ENCODE measurements around the gene GUCA2B.

GUCA2B gene

DNA sequence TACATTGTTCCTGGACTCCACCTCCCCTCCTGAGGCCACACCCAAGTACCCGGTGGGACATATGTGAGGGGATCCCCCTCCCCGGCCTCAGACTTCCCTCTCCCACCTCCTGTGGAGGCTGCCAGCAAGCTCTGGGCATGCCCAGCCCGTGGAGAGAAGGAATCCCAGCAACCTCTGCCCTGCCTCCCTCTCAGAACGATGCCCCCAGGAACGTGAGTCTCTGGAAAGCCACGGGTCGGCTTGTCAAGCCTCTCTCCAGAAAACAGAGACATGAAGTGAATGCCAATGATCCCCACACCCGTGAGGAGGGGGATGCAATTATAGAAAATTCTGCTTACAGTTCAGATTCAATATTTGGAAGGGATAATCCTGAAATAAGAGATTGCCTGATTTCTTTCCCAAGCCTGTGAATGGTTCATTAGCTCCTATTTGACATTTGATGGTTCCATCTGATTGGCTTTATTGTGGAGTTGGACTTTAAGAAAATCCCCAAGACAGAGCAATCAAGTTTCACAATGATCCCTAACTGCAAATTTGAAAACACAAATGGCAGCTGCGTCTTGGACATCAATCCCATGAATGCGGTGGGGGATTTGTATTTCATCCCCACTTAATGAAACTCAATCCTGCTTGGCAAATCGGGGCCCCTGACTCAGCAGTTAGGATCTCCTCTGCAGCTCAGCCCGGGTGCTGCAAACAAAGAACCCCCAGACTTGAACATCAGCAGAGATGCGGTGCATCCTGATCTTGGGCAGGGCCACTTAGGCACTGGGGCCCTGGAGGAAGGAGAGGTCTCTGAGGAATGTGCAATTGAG, 9.1 kb upstream of the GUCA2B start:
- no peak for DNase-seq

DNA sequence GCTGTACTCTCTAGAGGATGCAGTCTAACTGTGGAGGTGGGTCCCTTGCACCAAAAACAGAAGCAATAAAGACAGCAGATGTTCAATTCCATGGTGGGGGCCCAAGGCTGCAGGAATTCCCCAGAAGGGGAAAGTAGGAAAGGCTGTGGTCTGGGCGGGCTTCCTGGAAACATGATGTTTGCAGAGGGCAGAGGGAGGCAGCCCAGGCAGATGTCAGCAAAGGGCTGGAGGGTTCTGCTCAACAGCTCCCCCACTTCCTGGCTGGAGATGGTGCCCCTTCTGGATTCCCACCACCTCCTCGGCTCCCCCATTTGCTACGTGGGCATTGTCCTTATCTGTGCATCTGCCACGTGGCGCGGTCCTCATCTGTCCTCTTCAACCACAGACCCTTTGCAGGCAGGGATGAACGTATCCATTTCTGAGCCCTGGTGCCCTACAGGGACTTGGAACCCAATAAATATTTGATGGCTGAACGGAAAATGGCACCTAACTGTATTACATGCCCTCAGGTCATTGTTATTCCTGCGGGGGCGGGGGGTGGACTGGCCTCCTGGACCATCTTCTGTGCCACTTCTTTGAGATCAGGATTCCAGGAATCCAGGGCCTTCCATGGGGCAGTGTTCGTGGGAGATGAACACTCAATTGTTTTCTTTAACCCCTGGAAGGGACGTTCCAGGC, 8.4 kb upstream of the GUCA2B start:
- no peak for DNase-seq

DNA sequence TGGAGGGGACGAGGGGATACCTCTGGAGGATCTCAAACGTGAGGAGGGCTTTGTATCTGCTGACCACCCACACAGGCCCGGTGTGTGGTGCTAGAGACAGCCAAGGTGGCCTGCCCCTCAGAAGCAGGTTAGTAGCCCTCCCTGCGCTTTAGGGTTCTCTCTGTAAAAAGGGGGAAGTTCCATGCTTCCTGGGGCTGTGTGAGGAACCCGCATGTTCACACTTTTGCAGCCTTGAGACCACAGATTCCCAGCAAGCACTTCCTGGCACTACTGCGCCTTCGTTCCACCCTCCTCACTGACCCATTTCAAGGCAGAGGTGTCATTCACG, 7.9 kb upstream of the GUCA2B start:
- no peak for DNase-seq

DNA sequence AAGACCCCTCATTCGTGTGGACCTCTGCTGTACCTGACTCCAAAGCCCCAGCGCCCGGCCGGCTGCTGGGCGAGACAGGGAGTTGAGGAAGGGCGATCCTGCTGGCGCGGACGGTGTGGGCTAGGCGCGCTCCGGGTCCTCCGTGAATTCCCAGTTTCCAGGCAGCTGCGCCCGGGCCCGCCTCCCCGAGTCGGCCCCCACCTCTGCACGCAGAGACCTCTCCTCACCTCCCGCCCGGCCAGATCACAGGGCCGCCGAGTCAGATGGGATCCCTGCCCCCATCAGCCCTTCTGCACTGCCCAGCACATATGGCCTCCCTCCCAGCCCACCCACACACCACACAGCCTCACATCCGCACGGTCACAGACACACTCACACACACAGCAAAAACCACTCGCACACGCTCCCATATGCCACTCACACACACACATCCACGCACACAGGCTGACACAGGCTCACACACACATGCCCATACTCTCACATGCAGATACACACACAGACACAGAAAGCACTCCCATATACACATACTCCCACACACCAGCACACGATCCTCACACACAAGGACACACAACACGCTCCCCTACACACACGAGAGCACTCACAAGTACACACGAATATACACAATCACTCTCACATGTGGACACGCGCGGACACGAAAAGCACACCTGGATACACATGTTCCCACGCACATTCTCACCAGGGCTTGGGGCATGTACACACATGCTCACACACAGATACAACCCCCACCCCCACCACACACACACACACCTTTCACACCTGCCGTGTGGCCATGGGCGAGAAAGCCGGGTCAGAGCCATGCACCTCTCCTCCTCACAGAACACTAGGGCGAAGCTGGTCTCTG, 7.2 kb upstream of the GUCA2B start:
- DNase-seq = no peak

DNA sequence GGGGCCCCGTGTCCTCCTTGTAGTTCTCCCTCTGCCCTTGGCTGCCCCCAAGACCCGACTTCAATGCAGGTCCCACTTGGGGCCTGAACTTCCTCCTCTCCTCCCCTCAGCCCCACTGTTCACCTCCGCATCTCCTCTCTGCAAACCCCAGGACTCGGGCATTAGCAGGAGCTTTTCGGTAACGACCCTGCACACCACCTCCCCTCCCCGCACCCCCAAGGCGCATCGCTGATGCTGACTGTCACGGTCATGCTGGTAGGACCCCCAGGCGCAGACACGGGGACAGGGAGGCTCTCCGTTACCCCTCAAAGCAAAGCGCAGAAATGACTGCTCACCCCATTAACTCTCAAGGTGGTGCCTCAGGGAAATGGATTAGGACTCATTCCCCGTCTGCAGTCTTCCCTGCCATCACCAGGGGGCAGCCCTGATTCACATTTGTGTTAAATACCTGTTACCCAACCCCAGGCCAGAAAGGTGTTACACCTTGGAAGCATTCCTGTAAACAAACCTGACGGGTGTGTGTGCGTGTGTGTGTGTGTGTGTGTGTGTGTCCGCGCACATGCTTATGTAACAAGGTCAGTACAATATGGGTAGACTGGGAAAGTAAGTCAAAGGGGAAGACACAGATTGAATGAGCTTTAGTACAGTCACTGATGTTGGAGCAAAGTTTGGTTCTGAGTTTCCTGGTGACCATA, 6.4 kb upstream of the GUCA2B start:
- DNase-seq = no peak

DNA sequence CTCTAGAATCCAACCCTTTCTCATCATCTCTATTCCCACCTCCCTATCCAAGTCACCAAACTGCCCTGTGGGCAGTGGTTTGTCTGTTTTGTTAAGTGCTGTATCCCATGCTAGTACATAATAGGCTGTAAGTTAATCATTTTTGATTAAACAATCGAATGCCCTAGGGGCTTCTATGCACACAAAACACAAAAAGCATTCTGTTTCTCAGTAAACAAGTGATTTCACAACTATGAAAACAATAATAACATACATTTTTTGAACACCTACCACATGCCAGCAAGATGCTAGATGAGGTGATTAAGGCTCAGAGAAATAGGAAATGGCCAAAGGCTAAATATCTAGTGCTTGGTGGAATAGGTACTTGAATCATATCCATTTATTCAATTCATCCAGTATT, 5.0 kb upstream of the GUCA2B start:
- no peak for DNase-seq

DNA sequence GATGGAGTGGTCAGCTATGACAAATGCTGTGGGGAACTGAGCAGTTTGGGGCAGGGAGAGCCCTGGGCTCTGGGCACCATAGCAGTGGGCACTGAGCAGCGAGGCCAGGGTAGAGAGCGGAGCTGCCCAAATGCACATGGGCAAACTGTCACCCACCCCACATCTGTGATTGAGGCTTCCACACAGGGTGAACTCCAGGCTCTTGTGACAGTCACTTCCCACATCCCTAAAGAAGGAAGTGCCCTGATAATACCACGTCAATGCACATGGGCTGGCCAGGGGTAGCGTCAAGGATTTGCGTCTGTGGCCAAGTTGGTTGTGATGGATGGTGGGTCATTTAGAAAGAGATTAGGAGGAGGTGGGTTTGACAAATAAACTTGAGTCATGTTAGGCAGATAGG, 2.6 kb upstream of the GUCA2B start:
- DNase-seq = no peak

DNA sequence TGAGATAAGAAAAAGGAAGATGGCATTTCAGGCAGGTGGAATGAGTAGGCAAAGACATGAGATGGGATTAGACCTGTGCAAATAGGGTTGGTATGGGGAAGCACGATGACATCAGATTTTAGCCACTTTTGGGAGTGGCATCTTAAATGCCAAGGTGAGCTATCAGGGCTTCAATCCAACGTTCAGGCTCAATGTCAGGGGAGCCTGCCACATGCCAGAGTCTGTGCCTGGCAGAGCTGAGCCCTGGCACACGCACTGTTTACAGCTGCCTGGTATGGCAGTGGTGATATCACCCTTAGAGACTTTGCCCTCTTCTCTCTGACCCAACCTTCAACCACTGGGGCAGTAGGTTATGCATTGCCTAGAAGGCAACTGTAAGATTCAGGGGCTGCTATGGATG, 1.1 kb upstream of the GUCA2B start:
- DNase-seq = no peak

DNA sequence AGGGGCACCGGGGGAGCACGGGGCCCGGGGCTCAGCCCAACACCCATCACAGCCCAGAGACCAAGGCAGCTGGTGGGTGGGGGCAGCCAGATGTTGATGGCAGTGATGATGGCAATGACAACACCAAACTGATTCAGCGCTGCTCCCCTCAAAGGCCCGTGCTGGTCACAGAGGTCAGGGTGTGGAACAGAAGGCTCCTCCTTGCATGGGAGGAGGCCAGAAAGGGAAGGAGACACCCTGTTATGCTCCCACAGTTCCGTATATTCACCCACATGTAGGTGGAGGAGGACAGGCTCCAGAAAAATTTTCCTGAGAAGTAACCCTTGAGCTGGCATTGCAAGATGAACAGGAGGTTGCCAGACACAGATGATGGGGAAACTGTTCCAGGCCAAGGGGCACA, 414 bp downstream of the GUCA2B start:
- DNase-seq = no peak

DNA sequence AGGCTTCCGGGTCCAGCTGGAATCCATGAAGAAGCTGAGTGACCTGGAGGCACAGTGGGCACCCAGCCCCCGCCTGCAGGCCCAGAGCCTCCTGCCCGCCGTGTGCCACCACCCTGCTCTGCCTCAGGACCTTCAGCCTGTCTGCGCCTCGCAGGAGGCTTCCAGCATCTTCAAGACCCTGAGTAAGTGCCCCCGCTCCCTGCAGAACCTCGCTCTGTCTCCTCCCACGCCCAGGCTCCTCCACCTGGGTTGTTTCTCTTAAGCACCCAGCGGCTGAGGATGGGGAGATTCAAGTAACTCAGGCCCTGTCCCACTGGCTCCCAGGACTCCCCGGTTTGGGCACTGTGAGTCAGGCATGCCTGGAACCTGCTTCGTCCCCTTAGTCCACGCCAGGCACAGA, 1.5 kb downstream of the GUCA2B start:
- no peak for DNase-seq

DNA sequence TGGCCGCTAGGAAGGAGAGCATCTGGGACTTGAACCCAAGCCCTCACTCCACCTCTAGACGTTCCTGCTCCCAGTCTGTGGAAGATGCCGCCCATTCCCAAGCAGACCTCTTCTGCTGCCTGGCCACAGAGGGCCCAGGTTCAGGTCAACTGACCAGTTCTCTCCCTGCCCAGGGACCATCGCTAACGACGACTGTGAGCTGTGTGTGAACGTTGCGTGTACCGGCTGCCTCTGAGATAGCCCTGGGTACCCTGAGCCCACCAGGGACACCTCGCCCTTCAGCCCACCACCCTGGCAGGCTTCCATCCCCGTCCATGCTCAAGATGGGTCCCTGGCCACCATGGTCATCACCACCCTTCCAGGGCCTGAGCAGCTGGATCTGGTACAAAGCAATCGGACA, 2.2 kb downstream of the GUCA2B start:
- DNase-seq = no peak

DNA sequence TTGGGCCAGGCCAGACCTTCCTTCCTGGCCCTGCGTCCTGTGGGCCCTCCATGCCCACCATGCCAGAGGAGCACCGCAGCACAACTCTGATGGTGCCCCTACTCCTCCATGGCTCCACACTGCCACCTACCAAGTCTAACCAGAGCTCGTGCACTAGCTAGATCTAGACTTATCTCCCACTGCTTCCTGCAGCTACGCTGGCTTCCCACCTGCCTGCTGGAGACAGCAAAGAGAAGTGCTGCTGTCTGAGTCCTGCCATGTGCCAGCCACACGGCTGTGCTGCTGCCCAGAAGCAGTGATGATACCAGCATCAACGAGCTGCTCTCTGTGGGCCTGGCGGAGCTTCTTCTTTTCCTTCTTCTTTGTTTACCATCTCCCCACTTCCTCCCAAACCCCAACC, 4.5 kb downstream of the GUCA2B start:
- DNase-seq = no peak

DNA sequence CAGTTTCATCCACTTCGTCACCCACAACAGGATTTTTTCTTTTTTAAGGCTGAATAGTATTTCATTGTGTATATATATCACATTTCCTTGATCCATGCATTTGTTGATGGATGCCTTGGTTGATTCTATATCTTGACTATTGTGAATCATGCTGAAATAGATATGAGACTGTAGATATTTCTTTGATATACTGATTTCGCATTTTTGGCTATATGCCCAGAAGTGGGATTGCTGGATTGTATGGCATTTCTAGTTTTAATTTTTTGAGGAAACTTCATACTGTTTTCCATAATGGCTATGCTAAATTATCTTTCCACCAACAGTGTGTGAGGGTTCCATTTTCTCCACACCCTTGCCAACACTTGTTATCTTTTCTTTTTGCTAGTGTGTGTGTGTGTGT, 5.0 kb downstream of the GUCA2B start:
- no peak for DNase-seq

DNA sequence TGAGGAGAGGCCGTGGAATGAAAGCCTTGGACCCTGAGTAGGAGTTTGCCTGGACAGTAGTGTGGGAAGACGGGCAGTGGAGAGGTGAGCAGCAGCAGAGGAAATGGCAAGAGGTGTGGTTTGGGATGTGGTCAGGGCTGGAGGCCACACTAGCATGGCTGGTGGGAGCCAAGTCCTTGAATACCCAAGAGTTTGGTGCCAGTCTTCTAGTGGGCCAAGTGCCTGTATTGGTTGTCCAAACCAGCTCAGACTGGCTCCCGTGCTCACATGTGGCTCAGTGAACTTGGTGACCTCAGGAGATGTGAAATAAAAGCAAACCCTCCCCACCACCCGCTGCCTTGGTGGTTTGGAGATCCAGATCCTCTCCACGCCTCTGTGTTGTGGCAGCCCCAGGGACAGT, 9.0 kb downstream of the GUCA2B start:
- DNase-seq = no peak

DNA sequence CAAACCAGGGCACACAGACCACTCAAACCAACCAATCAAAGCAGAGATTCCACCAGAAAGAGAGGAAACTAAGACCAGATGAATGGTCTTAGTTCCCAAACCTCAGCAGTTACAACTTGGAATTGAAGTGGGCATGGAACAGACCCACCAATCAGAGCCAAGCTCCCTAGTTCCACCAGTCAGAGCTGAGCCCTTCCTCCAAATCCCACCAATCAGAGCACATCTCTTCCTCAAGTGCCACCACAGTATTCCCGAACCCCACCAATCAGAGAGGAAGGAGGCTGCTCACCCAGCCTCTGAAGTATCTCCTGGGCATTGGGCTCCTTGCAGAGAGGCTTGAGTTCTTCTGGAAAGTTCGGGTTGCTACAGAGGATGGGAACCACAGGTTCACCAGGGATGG, 9.9 kb downstream of the GUCA2B start:
- DNase-seq = no peak

DNA sequence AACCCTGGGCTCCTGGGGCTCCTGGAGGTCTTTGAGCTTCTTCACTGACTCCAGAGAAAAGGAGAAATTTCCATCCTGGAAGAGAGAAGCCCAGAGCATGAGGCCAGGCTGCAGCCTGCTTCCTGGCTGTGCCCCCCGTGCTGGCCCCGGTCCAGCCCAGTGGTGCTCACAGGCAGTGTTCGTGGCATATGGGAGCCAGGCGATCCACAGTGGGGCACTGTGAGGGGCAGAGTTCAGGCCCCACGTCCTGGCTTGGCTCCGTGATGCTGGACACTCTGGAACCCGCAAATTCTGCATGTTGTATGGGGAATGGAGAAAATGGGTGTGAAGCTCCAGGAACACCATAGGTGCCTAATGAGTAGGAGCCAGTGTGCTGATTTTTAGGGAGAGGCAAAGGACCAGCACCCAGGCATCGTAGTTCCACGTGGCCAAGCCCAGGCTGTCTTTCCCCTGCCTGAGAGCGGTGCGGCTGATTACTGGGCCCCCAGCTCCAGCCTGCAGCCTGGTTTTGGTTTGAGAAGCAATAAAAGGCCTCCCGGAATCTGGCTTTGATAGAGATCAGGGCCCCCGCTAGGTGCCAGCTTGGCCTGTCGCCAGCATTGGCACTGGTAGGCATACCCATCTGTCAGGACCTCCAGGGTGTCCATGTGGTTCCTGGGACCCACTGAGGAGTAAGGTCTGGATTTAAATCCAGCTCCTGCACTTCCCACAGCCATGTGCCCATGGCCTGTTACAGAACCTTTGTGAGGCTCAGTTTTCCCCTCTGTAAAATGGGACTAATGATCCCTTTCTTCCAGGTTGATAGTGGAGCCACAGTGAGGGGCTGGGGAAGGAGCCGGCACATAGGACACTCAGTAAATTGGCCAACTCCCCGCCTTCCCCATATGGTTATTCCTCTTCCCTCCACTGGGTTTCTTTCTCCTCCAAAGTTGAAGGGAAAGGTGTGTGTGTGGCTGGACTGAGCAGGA, 10.6 kb downstream of the GUCA2B start:
- no peak for DNase-seq

DNA sequence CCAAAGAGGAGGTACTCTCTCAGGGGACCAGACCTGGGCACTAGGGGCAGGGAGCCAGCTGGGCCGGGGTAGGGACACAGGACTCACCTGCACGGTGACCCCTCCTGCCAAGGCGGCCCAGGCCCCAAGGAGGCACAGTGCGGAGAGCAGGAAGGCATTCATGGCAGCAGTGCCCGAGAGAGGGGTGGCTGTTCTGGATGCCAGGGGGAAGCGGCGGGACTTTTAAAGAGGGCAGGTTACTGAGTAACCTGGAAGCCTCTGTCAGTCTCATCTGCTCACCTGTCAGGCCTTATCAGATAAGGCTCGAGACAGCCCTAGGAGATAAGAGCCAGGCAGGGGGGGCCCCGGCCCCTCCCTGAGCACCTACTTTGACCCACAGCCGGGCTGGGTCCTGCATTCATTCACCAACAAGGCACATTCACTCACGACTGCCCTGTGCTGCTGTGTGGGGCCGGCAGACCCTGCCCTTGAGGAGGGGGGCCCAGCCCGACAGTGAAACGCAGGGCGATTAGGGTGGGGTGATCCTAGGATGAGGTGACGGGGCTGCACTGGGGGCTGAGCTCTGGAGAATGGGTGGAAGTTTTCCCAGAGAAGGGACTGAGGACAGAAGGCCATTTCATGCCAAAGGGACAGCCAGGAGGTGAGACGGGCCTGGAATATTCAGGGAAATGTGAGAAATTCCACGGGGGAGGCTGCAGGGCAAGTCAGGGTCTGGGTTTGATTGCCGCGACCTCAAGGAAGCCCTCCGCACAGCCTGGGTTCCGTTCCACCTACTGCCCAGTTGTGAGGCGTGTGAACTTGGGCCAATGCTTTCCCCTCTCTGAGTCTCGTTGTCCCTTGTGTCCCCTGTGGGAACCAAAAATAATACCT, 11.6 kb downstream of the GUCA2B start, which contains the start of gene GUCA2A:
GUCA2A (minus strand) TSS at position 195 of the 870 bp plus-strand sequence; CDS start at position 162, 33 bp downstream.
- no peak for DNase-seq

DNA sequence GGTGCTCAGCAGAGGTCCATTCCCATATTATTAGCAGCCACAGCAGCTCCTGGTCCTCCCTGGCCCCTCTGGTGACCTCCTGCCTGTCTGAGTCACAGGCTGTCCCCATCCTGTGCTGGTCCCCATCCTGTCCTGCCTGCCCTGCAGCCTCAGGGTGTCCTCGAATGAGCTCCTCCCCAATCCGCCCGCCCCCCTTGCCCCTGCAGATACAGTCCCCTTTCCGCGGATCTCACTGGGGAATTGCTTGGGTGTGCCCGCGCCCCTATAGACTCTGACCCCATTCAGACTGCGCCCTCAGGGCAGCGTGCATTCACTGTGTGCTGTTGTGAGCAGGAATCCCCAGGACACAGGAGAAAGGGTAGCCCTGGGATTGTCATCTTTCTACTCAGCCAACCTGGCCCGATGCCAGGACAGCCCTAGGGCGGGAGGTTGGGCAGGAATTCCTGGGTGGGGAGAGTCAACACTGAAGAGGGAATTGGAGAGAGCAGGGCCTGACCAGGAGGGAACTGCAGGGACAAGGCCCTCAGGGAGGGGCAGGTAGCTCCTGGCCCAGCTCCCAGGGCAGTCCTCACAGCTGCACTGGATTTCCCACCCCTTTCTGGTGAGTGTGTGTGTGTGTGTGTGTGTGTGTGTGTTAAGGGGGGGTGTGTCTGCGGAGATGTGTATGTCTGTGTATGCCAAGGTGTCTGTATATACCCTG, 12.5 kb downstream of the GUCA2B start:
- DNase-seq = no peak

DNA sequence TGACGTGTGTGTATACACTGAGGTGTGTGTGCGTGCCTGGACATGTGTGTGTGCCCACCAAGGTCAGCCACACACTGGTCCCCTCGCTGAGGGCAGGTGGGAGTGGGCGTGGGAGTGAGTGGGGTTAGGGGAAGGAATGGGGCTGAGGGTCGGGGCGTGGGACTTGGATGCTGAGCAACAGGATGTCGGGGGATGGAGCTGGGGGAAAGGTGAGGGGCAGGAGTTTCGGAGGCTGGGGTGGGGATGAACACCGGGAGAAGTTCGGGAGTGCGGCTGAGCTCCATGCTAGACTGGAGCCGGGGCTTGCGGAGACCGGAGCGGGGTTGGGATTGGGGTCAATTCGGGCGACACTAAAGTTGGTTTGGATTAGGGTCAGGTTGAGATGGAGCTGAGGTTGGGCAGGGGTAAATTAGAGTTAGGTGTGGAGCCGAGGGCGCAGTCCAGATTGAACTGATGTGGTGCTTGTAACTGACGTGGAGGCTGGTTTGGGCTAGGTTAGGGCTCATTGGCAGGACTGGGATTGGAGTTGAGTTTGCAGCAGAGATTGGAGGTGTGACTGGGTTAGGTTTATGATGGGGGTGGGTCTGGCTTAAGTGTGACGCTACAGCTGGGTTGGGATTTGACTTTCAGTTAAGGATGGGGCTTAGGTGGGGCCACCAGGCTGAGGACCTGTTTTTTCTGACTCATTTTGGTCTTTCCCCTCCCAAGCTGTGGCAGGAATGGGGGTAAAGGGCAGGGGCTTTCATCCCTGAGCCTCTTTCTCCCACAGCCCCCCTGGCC, 14.6 kb downstream of the GUCA2B start:
- DNase-seq = no peak

DNA sequence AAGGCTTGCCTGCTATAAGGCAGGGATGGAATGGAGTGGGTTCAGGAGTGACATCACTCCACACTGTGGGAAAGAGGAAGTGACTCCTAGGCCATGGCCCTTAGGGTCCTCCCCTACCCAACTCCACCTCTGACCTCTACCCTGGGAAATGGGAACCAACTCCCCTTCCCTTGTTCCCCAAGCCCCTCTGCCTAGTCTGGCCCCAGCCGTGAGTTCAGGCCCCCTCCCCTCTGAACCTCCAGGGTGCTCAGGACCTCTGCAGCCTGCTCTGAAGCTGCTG, 15.1 kb downstream of the GUCA2B start:
- DNase-seq = no peak
